HG03521 (cell line): ENCODE data around the gene MUC5AC.

Source experiments
- ATAC-seq: cut with Tn5 transposase; IDR thresholded peaks from one replicate; pipeline ENCODE4 v1.9.1; 2021; ENCODE audit warnings: mild to moderate bottlenecking, moderate library complexity; ENCODE audit not compliant: unreplicated experiment

The MUC5AC gene

GRCh38 chr11:1120532-1121330 lies 37.0 kb upstream of the MUC5AC start:
- no peak for ATAC-seq

- no peak for ATAC-seq
Measured at GRCh38 chr11:1121331-1121812, 36.4 kb upstream of the MUC5AC start.

- no peak for ATAC-seq
Measured at GRCh38 chr11:1121813-1122663, 35.7 kb upstream of the MUC5AC start.

- no peak for ATAC-seq
Measured at GRCh38 chr11:1122664-1123002, 35.1 kb upstream of the MUC5AC start.

GRCh38 chr11:1123970-1124369 lies 33.8 kb upstream of the MUC5AC start:
- no peak for ATAC-seq

- no peak for ATAC-seq
Measured at GRCh38 chr11:1125803-1126202, 31.9 kb upstream of the MUC5AC start.

- ATAC-seq, result no peak
Measured at GRCh38 chr11:1126491-1126926, 31.2 kb upstream of the MUC5AC start.

- ATAC-seq, result no peak
Measured at GRCh38 chr11:1126935-1127663, 30.7 kb upstream of the MUC5AC start.

GRCh38 chr11:1127664-1128162 lies 30.0 kb upstream of the MUC5AC start:
- no peak for ATAC-seq

GRCh38 chr11:1128311-1129142 lies 29.2 kb upstream of the MUC5AC start:
- ATAC-seq, result no peak

GRCh38 chr11:1129143-1129610 lies 28.6 kb upstream of the MUC5AC start:
- ATAC-seq, result no peak

GRCh38 chr11:1129611-1130160 lies 28.1 kb upstream of the MUC5AC start:
- ATAC-seq, result no peak

GRCh38 chr11:1130276-1131032 lies 27.3 kb upstream of the MUC5AC start:
- ATAC-seq, result no peak

GRCh38 chr11:1131033-1131911 lies 26.5 kb upstream of the MUC5AC start:
- ATAC-seq, result no peak

- no peak for ATAC-seq
Measured at GRCh38 chr11:1134848-1135445, 22.8 kb upstream of the MUC5AC start.

GRCh38 chr11:1138097-1138496 lies 19.7 kb upstream of the MUC5AC start:
- ATAC-seq, result no peak

GRCh38 chr11:1139441-1140083 lies 18.2 kb upstream of the MUC5AC start:
- no peak for ATAC-seq
